SK-N-SH (cell line): Measurements from ENCODE around the gene HTR3E. TPM values are rescaled to one million over a fixed set of nuclear protein-coding genes. Genes with fewer than 3 reads are reported as not detected.
"Not testable (repeated sequence)": the region's sequence is repeated elsewhere in the genome, so short reads cannot be mapped to it uniquely, and the experiment has no call there.

Experiments used
- CTCF ChIA-PET: fragments of 300-600, 350-600 bp; formaldehyde crosslinking; extraction: SDS; loops from one replicate; lab custom pipeline; 2021; lab: Yijun Ruan, JAX
- POLR2A ChIA-PET: fragments of 350-600 bp; sonication (Branson Sonifier 250); formaldehyde crosslinking; extraction: SDS; loops from one replicate; lab custom pipeline; 2020; ENCODE audit warnings: antibody characterized with exemption, inconsistent platforms; lab: Yijun Ruan, JAX
- DNase-seq: peaks from one replicate; pipeline ENCODE4 v3.0.0; 2012
- H2AFZ ChIP-seq: fragments of 200-600 bp; sonication (generic); 2 replicates; pipeline ENCODE4 v1.8.1; 2016; ENCODE audit warnings: antibody characterized with exemption, mild to moderate bottlenecking, low read depth
- H3F3A ChIP-seq: fragments of 200-600 bp; sonication (generic); replicated peaks from 2 replicates; pipeline ENCODE3; 2016; ENCODE audit warnings: antibody characterized with exemption, mild to moderate bottlenecking; ENCODE audit not compliant: insufficient read depth
- H3K27ac ChIP-seq, 2 experiments: fragments of 200-500 bp in 1 of 2; fragments of 200-600 bp in 1 of 2; sonication (Bioruptor generic) in 1 of 2; sonication (generic), shearing (Covaris generic) in 1 of 2; 2 replicates each; pipeline versions ENCODE4 v1.5.1 to v1.6.1; 2014 to 2016; ENCODE audit warnings: low read depth in 2 of 2, inconsistent platforms in 1 of 2, low read length in 1 of 2, mild to moderate bottlenecking in 1 of 2, mixed read lengths in 1 of 2
- H3K27me3 ChIP-seq: fragments of 200-600 bp; sonication (generic), shearing (Covaris generic); 2 replicates; pipeline ENCODE4 v1.6.1; 2016; ENCODE audit warnings: mixed run types; ENCODE audit not compliant: insufficient read depth
- H3K36me3 ChIP-seq, 2 experiments: fragments of 200-500 bp in 1 of 2; fragments of 200-600 bp in 1 of 2; sonication (Bioruptor generic) in 1 of 2; sonication (generic) in 1 of 2; replicated peaks in 1 of 2; 2 replicates each; pipeline versions ENCODE3 to v1.5.1; 2014 to 2016; ENCODE audit warnings: low read length in 1 of 2, mild to moderate bottlenecking in 1 of 2; ENCODE audit not compliant: insufficient read depth in 2 of 2, control insufficient read depth in 1 of 2
- H3K4me1 ChIP-seq, 2 experiments: fragments of 200-500 bp in 1 of 2; fragments of 200-600 bp in 1 of 2; sonication (Bioruptor generic) in 1 of 2; sonication (generic), shearing (Covaris generic) in 1 of 2; 2 replicates each; pipeline versions ENCODE4 v1.5.1 to v1.6.1; 2014 to 2016; ENCODE audit warnings: low read depth in 1 of 2, low read length in 1 of 2, mixed run types in 1 of 2; ENCODE audit not compliant: insufficient read depth in 2 of 2, control insufficient read depth in 1 of 2
- H3K4me2 ChIP-seq: fragments of 200-600 bp; sonication (generic), shearing (Covaris generic); 2 replicates; pipeline ENCODE4 v1.6.1; 2017; ENCODE audit warnings: mixed run types
- H3K4me3 ChIP-seq, 2 experiments: fragments of 200-500 bp in 1 of 2; fragments of 200-600 bp in 1 of 2; sonication (Bioruptor generic) in 1 of 2; sonication (generic), shearing (Covaris generic) in 1 of 2; 2 replicates each; pipeline versions ENCODE4 v1.5.1 to v1.8.1; 2014 to 2016; ENCODE audit warnings: low read depth in 2 of 2, inconsistent platforms in 1 of 2, low read length in 1 of 2, mild to moderate bottlenecking in 1 of 2, mixed read lengths in 1 of 2, moderate library complexity in 1 of 2
- H3K79me2 ChIP-seq: fragments of 200-600 bp; sonication (generic); 2 replicates; pipeline ENCODE4 v1.8.1; 2017; ENCODE audit warnings: mild to moderate bottlenecking; ENCODE audit not compliant: insufficient read depth
- H3K9ac ChIP-seq: fragments of 200-600 bp; sonication (generic); 2 replicates; pipeline ENCODE4 v1.6.1; 2017; ENCODE audit warnings: mixed run types
- H3K9me2 ChIP-seq: fragments of 200-600 bp; sonication (generic); 2 replicates; pipeline ENCODE4 v1.6.1; 2017; ENCODE audit warnings: mixed run types
- H3K9me3 ChIP-seq: fragments of 200-600 bp; sonication (generic); 2 replicates; pipeline ENCODE4 v1.6.1; 2017; ENCODE audit warnings: mixed run types, mild to moderate bottlenecking, moderate library complexity
- H4K20me1 ChIP-seq: fragments of 200-600 bp; sonication (generic); 2 replicates; pipeline ENCODE4 v1.6.1; 2017; ENCODE audit warnings: mild to moderate bottlenecking, mixed run types; ENCODE audit not compliant: insufficient read depth
- EP300 ChIP-seq, 2 experiments: IDR thresholded peaks; 2 replicates each; pipeline versions ENCODE4 v1.4.0 to v1.6.1; 2012; ENCODE audit warnings: borderline replicate concordance in 1 of 2, low read depth in 1 of 2, low read length in 1 of 2
- RAD21 ChIP-seq: IDR thresholded peaks from 2 replicates; pipeline ENCODE4 v1.6.1; 2012; ENCODE audit warnings: mild to moderate bottlenecking, low read length
- ZBTB33 ChIP-seq: IDR thresholded peaks from 2 replicates; pipeline ENCODE4 v1.4.0; 2012; ENCODE audit warnings: low read depth, borderline replicate concordance
- WGBS: methylation state at CpG from one replicate; pipeline ENCODE4 v1.1.6; 2017; ENCODE audit warnings: low lambda C conversion rate; 5-methylcytosine and 5-hydroxymethylcytosine counted together
- polyA plus RNA-seq, 3 experiments: library from polyadenylated mRNA; depleted of rRNA; stranded (reverse); fragments of >200 nt; gene quantifications; 2 replicates each; pipeline ENCODE4 v1.2.3, GENCODE V29; 2012

The HTR3E gene
- polyA plus RNA-seq, 1 of the 3 experiments (the other 2 are of a cell fraction), result not detected

- TF ChIP-seq ZBTB33 (no peak), RAD21 (peak; percentile 35)
- TF ChIP-seq, all 33 proteins: peak for 1
- no peak overlapping the region for H3K4me3 ChIP-seq
- DNase-seq, result no peak
- POLR2A ChIA-PET, result no interaction called here
- no peak overlapping the region for H2AFZ ChIP-seq
- H3K4me2 ChIP-seq, result no peak overlapping the region
- no peaks in the 10 kb centered on the region for H3K4me1 ChIP-seq
- H3K27ac ChIP-seq, result no peak overlapping the region
- CTCF ChIA-PET, result interaction anchor here (0.7 kb wide), 1 partner anchor 100 kb away, joined by 3 read pairs; the partner anchor contains the start of gene ABCC5
- H4K20me1 ChIP-seq, result no peaks in the 10 kb centered on the region
- H3K9me2 ChIP-seq, result no peaks in the 10 kb centered on the region
- no peaks in the 10 kb centered on the region for H3K36me3 ChIP-seq
- 76% methylated on average over 6 of the region's 6 CpGs for WGBS
- H3K9me3 ChIP-seq, result no peaks in the 10 kb centered on the region
- no peaks in the 10 kb centered on the region for H3F3A ChIP-seq
- no peak overlapping the region for H3K9ac ChIP-seq
- no peaks in the 10 kb centered on the region for H3K79me2 ChIP-seq
- H3K27me3 ChIP-seq, result 0 out of 2 replicates have a peak, but pooled peaks cover 6% of the 10 kb centered on the region
Measured at GRCh38 chr3:184117636-184118035, 20.8 kb downstream of the HTR3E start.

- H2AFZ ChIP-seq, CTCF ChIA-PET: not testable (repeated sequence)
Measured at GRCh38 chr3:184121031-184121430, 24.2 kb downstream of the HTR3E start.

GRCh38 chr3:184126006-184126405, 29.1 kb downstream of the HTR3E start:
- WGBS, result 73% methylated on average over 3 of the region's 3 CpGs

More at GRCh38 chr3:184121031-184121430, 24.2 kb downstream of the HTR3E start:
- WGBS, result 94% methylated on average over 8 of the region's 8 CpGs
- H3K9me3 ChIP-seq, H3K9ac ChIP-seq, H3K4me1 ChIP-seq, H3F3A ChIP-seq, H4K20me1 ChIP-seq, POLR2A ChIA-PET, H3K27ac ChIP-seq, DNase-seq, H3K4me3 ChIP-seq, H3K79me2 ChIP-seq, H3K4me2 ChIP-seq, H3K9me2 ChIP-seq, H3K36me3 ChIP-seq, H3K27me3 ChIP-seq: not testable (repeated sequence)

More at GRCh38 chr3:184126006-184126405, 29.1 kb downstream of the HTR3E start:
- Histone ChIP-seq H3K9me3 (no peaks in the 10 kb centered on the region), H3K4me3 (no peak overlapping the region), H3K27me3 (no peaks in the 10 kb centered on the region), H3K9me2 (no peaks in the 10 kb centered on the region), H3F3A (no peaks in the 10 kb centered on the region), H4K20me1 (no peaks in the 10 kb centered on the region), H3K4me2 (0 out of 2 replicates have a peak overlapping the region, but pooled peaks have one; percentile 33), H3K9ac (no peak overlapping the region), H2AFZ (no peak overlapping the region), H3K36me3 (no peaks in the 10 kb centered on the region), H3K27ac (no peak overlapping the region; a peak in 1 of 4 replicates), H3K79me2 (no peaks in the 10 kb centered on the region), H3K4me1 (no peaks in the 10 kb centered on the region)
- no peak for TF ChIP-seq EP300 (IDR thresholded peaks at IDR 0.05; ENCODE audit: borderline replicate concordance in 1 of 2, low read depth in 1 of 2, low read length in 1 of 2)
- no peak for DNase-seq
- ChIA-PET CTCF (no interaction called here), POLR2A (no interaction called here)
